IMR-90 (cell line): ENCODE results near the gene OTUD4. TPM values are rescaled to one million over a fixed set of nuclear protein-coding genes. Genes with fewer than 3 reads are reported as not detected.

Experiments used
- ATAC-seq: fragments of 200-7000 bp; cut with Tn5 transposase; 2 replicates; pipeline ENCODE4 v1.9.1; 2020; ENCODE audit warnings: low read depth, mild to moderate bottlenecking, moderate library complexity
- BruUV-seq: library from RNA; stranded (reverse); fragments of 400-500 nt; replicated peaks from 2 replicates; lab custom pipeline; 2021; lab: Mats Ljungman, UMichigan
- CTCF ChIA-PET: fragments of 300-600 bp; formaldehyde crosslinking; extraction: SDS; loops from one replicate; lab custom pipeline; 2021; ENCODE audit warnings: antibody characterized with exemption; lab: Yijun Ruan, JAX
- POLR2A ChIA-PET: fragments of 300-600 bp; sonication (Branson Sonifier 250); formaldehyde crosslinking; loops from one replicate; lab custom pipeline; 2022; ENCODE audit warnings: antibody characterized with exemption; ENCODE audit not compliant: unreplicated experiment; lab: Charles Lee
- DNase-seq: peaks from one replicate; pipeline ENCODE4 v3.0.0; 2013
- H2AFZ ChIP-seq: replicated peaks from 2 replicates; pipeline ENCODE3; 2013; ENCODE audit warnings: low read length, mild to moderate bottlenecking; ENCODE audit not compliant: poor library complexity
- H2AK5ac ChIP-seq: 2 replicates; pipeline ENCODE4 v1.6.1; 2013; ENCODE audit warnings: low read depth, low read length, inconsistent platforms
- H2AK9ac ChIP-seq: replicated peaks from 2 replicates; pipeline ENCODE3; 2013; ENCODE audit warnings: mild to moderate bottlenecking, low read depth, low read length, moderate library complexity; ENCODE audit not compliant: poor library complexity
- H2BK120ac ChIP-seq: 2 replicates; pipeline ENCODE4 v1.6.1; 2013; ENCODE audit warnings: low read depth, low read length, inconsistent platforms
- H2BK15ac ChIP-seq: 3 replicates; pipeline ENCODE4 v1.6.1; 2013; ENCODE audit warnings: low read depth, low read length, inconsistent platforms
- H2BK20ac ChIP-seq: 2 replicates; pipeline ENCODE4 v1.6.1; 2013; ENCODE audit warnings: low read depth, mild to moderate bottlenecking, inconsistent platforms, low read length, moderate library complexity
- H2BK5ac ChIP-seq: 2 replicates; pipeline ENCODE4 v1.6.1; 2013; ENCODE audit warnings: mild to moderate bottlenecking, low read depth, low read length, inconsistent platforms; ENCODE audit not compliant: poor library complexity, severe bottlenecking
- H3K14ac ChIP-seq: replicated peaks from 2 replicates; pipeline ENCODE4 v1.6.1; 2013; ENCODE audit warnings: low read depth, low read length, inconsistent platforms
- H3K18ac ChIP-seq: 2 replicates; pipeline ENCODE4 v1.6.1; 2013; ENCODE audit warnings: low read depth, low read length, control low read depth
- H3K23ac ChIP-seq: 2 replicates; pipeline ENCODE4 v1.6.1; 2013; ENCODE audit warnings: low read depth, low read length, inconsistent platforms
- H3K27ac ChIP-seq: 2 replicates; pipeline ENCODE4 v1.5.1; 2013; ENCODE audit warnings: mild to moderate bottlenecking, control low read depth, low read length; ENCODE audit not compliant: insufficient read depth
- H3K27me3 ChIP-seq: 2 replicates; pipeline ENCODE4 v1.6.1; 2013; ENCODE audit warnings: low read length; ENCODE audit not compliant: control insufficient read depth, insufficient read depth
- H3K36me3 ChIP-seq: 2 replicates; pipeline ENCODE4 v1.6.1; 2013; ENCODE audit warnings: low read length, mixed read lengths; ENCODE audit not compliant: control insufficient read depth, insufficient read depth
- H3K4ac ChIP-seq: 2 replicates; pipeline ENCODE4 v1.6.1; 2013; ENCODE audit warnings: low read depth, low read length, inconsistent platforms
- H3K4me1 ChIP-seq: 2 replicates; pipeline ENCODE4 v1.6.1; 2013; ENCODE audit warnings: low read length, mixed read lengths; ENCODE audit not compliant: control insufficient read depth, insufficient read depth
- H3K4me2 ChIP-seq: 2 replicates; pipeline ENCODE4 v1.6.1; 2013; ENCODE audit warnings: low read depth, mild to moderate bottlenecking, control low read depth, low read length, moderate library complexity
- H3K4me3 ChIP-seq: 2 replicates; pipeline ENCODE4 v1.5.1; 2013; ENCODE audit warnings: low read depth, mild to moderate bottlenecking, control low read depth, low read length, moderate library complexity; ENCODE audit not compliant: insufficient read depth
- H3K56ac ChIP-seq: 2 replicates; pipeline ENCODE4 v1.6.1; 2013; ENCODE audit warnings: low read length, inconsistent platforms; ENCODE audit not compliant: insufficient read depth; ENCODE audit errors: extremely low read depth
- H3K79me1 ChIP-seq, 2 experiments: 2 replicates each; pipeline ENCODE4 v1.6.1; 2013; ENCODE audit warnings: low read length in 2 of 2, inconsistent platforms in 1 of 2, low read depth in 1 of 2
- H3K9ac ChIP-seq: 2 replicates; pipeline ENCODE4 v1.6.1; 2013; ENCODE audit warnings: low read depth, low read length, control low read depth
- H3K9me1 ChIP-seq: 2 replicates; pipeline ENCODE4 v1.6.1; 2013; ENCODE audit warnings: low read length, inconsistent platforms; ENCODE audit not compliant: insufficient read depth
- H3K9me3 ChIP-seq: 2 replicates; pipeline ENCODE4 v1.6.1; 2013; ENCODE audit warnings: low read length; ENCODE audit not compliant: control insufficient read depth, insufficient read depth
- H4K20me1 ChIP-seq: 2 replicates; pipeline ENCODE4 v1.6.1; 2013; ENCODE audit warnings: low read length, inconsistent platforms; ENCODE audit not compliant: insufficient read depth
- H4K5ac ChIP-seq: 2 replicates; pipeline ENCODE4 v1.6.1; 2013; ENCODE audit warnings: mild to moderate bottlenecking, low read depth, low read length, control low read depth
- H4K8ac ChIP-seq, 2 experiments: 2 replicates each; pipeline ENCODE4 v1.6.1; 2013; ENCODE audit warnings: low read depth in 2 of 2, low read length in 2 of 2, control low read depth in 1 of 2, inconsistent platforms in 1 of 2
- H4K91ac ChIP-seq: 2 replicates; pipeline ENCODE4 v1.6.1; 2013; ENCODE audit warnings: low read depth, low read length, inconsistent platforms; ENCODE audit not compliant: insufficient read depth
- BHLHE40 ChIP-seq: fragments of 150-350 bp; IDR thresholded peaks from 2 replicates; pipeline ENCODE4 v1.6.1; 2016; ENCODE audit warnings: mild to moderate bottlenecking, low read depth, low read length
- CEBPB ChIP-seq: IDR thresholded peaks from 2 replicates; pipeline ENCODE4 v1.6.1; 2012; ENCODE audit warnings: low read depth, low read length, improper control_type of control experiment
- FOS ChIP-seq: fragments of 150-350 bp; IDR thresholded peaks from 2 replicates; pipeline ENCODE4 v1.6.1; 2016; ENCODE audit warnings: low read depth, low read length
- MXI1 ChIP-seq: IDR thresholded peaks from 2 replicates; pipeline ENCODE4 v1.6.1; 2012; ENCODE audit warnings: low read depth, mild to moderate bottlenecking, low read length, moderate library complexity, borderline replicate concordance
- NFE2L2 ChIP-seq: fragments of 150-350 bp; IDR thresholded peaks from 2 replicates; pipeline ENCODE4 v1.6.1; 2016; ENCODE audit warnings: low read depth, mild to moderate bottlenecking, low read length
- POLR2A ChIP-seq: IDR thresholded peaks from 2 replicates; pipeline ENCODE4 v1.6.1; 2012; ENCODE audit warnings: mild to moderate bottlenecking, low read depth, low read length
- WGBS, 2 experiments: methylation state at CpG; one replicate each; pipeline versions ENCODE4 v1.1.5 to v1.1.7; 2013; ENCODE audit warnings: missing lambda C conversion rate in 2 of 2; ENCODE audit not compliant: insufficient read length in 1 of 2; ENCODE audit errors: extremely low coverage in 2 of 2; 5-methylcytosine and 5-hydroxymethylcytosine counted together
- dilution Hi-C: fragments of 300-500 bp; cut with HindIII; formaldehyde crosslinking; loops from one replicate; pipeline ENCODE4 v1.14.3; 2018; ENCODE audit warnings: low sequenced_read_pairs; ENCODE audit not compliant: unreplicated experiment
- in situ Hi-C: fragments of 300-500 bp; cut with MboI; formaldehyde crosslinking; loops from 3 replicates; pipeline ENCODE4 v1.14.3; 2019; ENCODE audit warnings: low sequenced_read_pairs, inconsistent platforms, mixed read lengths
- intact Hi-C: fragments of 100-400 bp; cut with micrococcal nuclease; formaldehyde crosslinking; loops from 2 replicates; pipeline ENCODE4 v1.10.0; 2022
- polyA plus RNA-seq, 3 experiments: library from polyadenylated mRNA; depleted of rRNA; stranded (reverse); fragments of >200 nt; gene quantifications; 2 replicates each; pipeline ENCODE4 v1.2.3, GENCODE V29; 2012; ENCODE audit warnings: low replicate concordance in 1 of 3
- total RNA-seq: library from RNA; depleted of rRNA; stranded (reverse); fragments of >200 nt; gene quantifications from 2 replicates; pipeline ENCODE4 v1.2.3, GENCODE V29; 2012

Gene OTUD4
- total and polyA plus RNA-seq, 2 of the 4 experiments (the other 2 are of a cell fraction): 11.0 to 12.4 TPM

- no peak for TF ChIP-seq MXI1
- TF ChIP-seq CEBPB: no peak
- TF ChIP-seq BHLHE40: no peak
- TF ChIP-seq FOS: no peak
- TF ChIP-seq NFE2L2: no peak
- no peak for TF ChIP-seq POLR2A
- in situ Hi-C loops (loop anchor here (25.0 kb wide), 1 partner anchor 409 kb away; the partner anchor contains the start of gene MMAA), intact Hi-C loops (loop anchor here (10.0 kb wide), 1 partner anchor 981 kb away; no protein-coding TSS in a partner anchor), dilution Hi-C loops (no loop called here)
- Histone ChIP-seq H2BK5ac (no peak overlapping the region), H2BK20ac (no peak overlapping the region), H3K18ac (no peak overlapping the region), H3K27ac (no peak overlapping the region), H2BK120ac (no peak overlapping the region), H3K9ac (no peak overlapping the region), H3K79me1 (no peaks in the 10 kb centered on the region), H4K20me1 (no peaks in the 10 kb centered on the region), H3K4me3 (no peak overlapping the region), H2AK9ac (no peak overlapping the region), H2AFZ (no peak overlapping the region), H3K56ac (no peak overlapping the region), H3K9me1 (no peaks in the 10 kb centered on the region), H2AK5ac (no peak overlapping the region), H3K36me3 (no peaks in the 10 kb centered on the region), H3K14ac (no peak overlapping the region), H4K91ac (no peak overlapping the region), H3K23ac (no peak overlapping the region), H3K4ac (no peak overlapping the region), H4K5ac (no peak overlapping the region), H4K8ac (no peak overlapping the region), H2BK15ac (no peak overlapping the region), H3K4me2 (no peak overlapping the region), H3K27me3 (no peaks in the 10 kb centered on the region), H3K9me3 (no peaks in the 10 kb centered on the region), H3K4me1 (no peaks in the 10 kb centered on the region)
- ChIA-PET POLR2A (no interaction called here), CTCF (no interaction called here)
- no peak for ATAC-seq
- BruUV-seq: no TSS peak
- no peak for DNase-seq
- WGBS, 2 experiments: no CpG with 5 or more reads among the region's 9 CpGs
Measured at GRCh38 chr4:145203410-145203809, 23.0 kb upstream of the OTUD4 start.
